Measurements from ENCODE around the gene LIN28A. TPM values are rescaled to one million over a fixed set of nuclear protein-coding genes. Genes with fewer than 3 reads are reported as not detected.

The LIN28A gene
- total and polyA plus RNA-seq, 4 donors: not detected

- DNase-seq (ENCODE audit: low spot score): no peak
- no peaks in the 10 kb centered on the region for H3K36me3 ChIP-seq (ENCODE audit: control insufficient read depth in 4 of 4, insufficient read depth in 3 of 4, low read depth in 1 of 4, low read length in 3 of 4)
- H3K27me3 ChIP-seq (ENCODE audit: control insufficient read depth in 4 of 4, insufficient read depth in 4 of 4, low read length in 3 of 4): no peaks in the 10 kb centered on the region
- no peaks in the 10 kb centered on the region for H3K9me3 ChIP-seq (ENCODE audit: control insufficient read depth in 4 of 4, low read length in 3 of 4)
- WGBS: 91% methylated on average over 4 of the region's 4 CpGs
- H3K27ac ChIP-seq (ENCODE audit: low read depth in 1 of 2, low read length in 2 of 2): no peak overlapping the region
- no peak overlapping the region for H3K9ac ChIP-seq (ENCODE audit: low read depth in 1 of 2, low read length in 2 of 2)
- H3K4me1 ChIP-seq (ENCODE audit: control insufficient read depth in 4 of 4, insufficient read depth in 4 of 4, low read length in 3 of 4): no peaks in the 10 kb centered on the region
- TF ChIP-seq RAD21 (IDR thresholded peaks at IDR 0.05) (no peak), YY1 (IDR thresholded peaks at IDR 0.05) (no peak), MAX (IDR thresholded peaks at IDR 0.05) (no peak), EGR1 (IDR thresholded peaks at IDR 0.05; ENCODE audit: low read depth in 2 of 2) (no peak), FOXA1 (IDR thresholded peaks at IDR 0.05) (no peak)
- no peak overlapping the region for H3K4me3 ChIP-seq (ENCODE audit: low read depth in 1 of 3, low read length in 3 of 3)
Observed at GRCh38 chr1:26376050-26376449, 34.6 kb upstream of the LIN28A start.

GRCh38 chr1:26378088-26378878, 32.3 kb upstream of the LIN28A start:
- H3K4me1 ChIP-seq (ENCODE audit: control insufficient read depth in 4 of 4, insufficient read depth in 4 of 4, low read length in 3 of 4): no peaks in the 10 kb centered on the region
- H3K4me3 ChIP-seq (ENCODE audit: low read depth in 1 of 3, low read length in 3 of 3): no peak overlapping the region
- TF ChIP-seq RAD21 (IDR thresholded peaks at IDR 0.05): no peak
- no peak for TF ChIP-seq MAX (IDR thresholded peaks at IDR 0.05)
- TF ChIP-seq GABPA (IDR thresholded peaks at IDR 0.05 in 1 of 2, conservative IDR thresholded peaks at IDR 0.05 in 1 of 2): no peak
- no peak for TF ChIP-seq EGR1 (IDR thresholded peaks at IDR 0.05; ENCODE audit: low read depth in 2 of 2)
- no peak for TF ChIP-seq FOXA2 (IDR thresholded peaks at IDR 0.05)
- no peak for TF ChIP-seq NR2F2 (IDR thresholded peaks at IDR 0.05)
- TF ChIP-seq YY1 (IDR thresholded peaks at IDR 0.05): no peak
- TF ChIP-seq RXRA (IDR thresholded peaks at IDR 0.05): no peak
- no peak for TF ChIP-seq SP1 (IDR thresholded peaks at IDR 0.05)
- TF ChIP-seq ATF3 (IDR thresholded peaks at IDR 0.05): no peak
- TF ChIP-seq FOXA1 (IDR thresholded peaks at IDR 0.05): no peak
- no peak for TF ChIP-seq HNF4A (conservative IDR thresholded peaks at IDR 0.05)
- no peaks in the 10 kb centered on the region for H3K9me3 ChIP-seq (ENCODE audit: control insufficient read depth in 4 of 4, low read length in 3 of 4)
- DNase-seq (ENCODE audit: low spot score): peak; percentile 77
- WGBS: 67% methylated on average over 5 of the region's 5 CpGs
- no peaks in the 10 kb centered on the region for H3K36me3 ChIP-seq (ENCODE audit: control insufficient read depth in 4 of 4, insufficient read depth in 3 of 4, low read depth in 1 of 4, low read length in 3 of 4)
- no peak overlapping the region for H3K27ac ChIP-seq (ENCODE audit: low read depth in 1 of 2, low read length in 2 of 2)
- no peak overlapping the region for H3K9ac ChIP-seq (ENCODE audit: low read depth in 1 of 2, low read length in 2 of 2)
- no peaks in the 10 kb centered on the region for H3K27me3 ChIP-seq (ENCODE audit: control insufficient read depth in 4 of 4, insufficient read depth in 4 of 4, low read length in 3 of 4)

- Histone ChIP-seq H3K27ac (ENCODE audit: low read depth in 1 of 2, low read length in 2 of 2) (no peak overlapping the region), H3K4me3 (ENCODE audit: low read depth in 1 of 3, low read length in 3 of 3) (no peak overlapping the region), H3K9ac (ENCODE audit: low read depth in 1 of 2, low read length in 2 of 2) (no peak overlapping the region), H3K9me3 (ENCODE audit: control insufficient read depth in 4 of 4, low read length in 3 of 4) (no peaks in the 10 kb centered on the region), H3K27me3 (ENCODE audit: control insufficient read depth in 4 of 4, insufficient read depth in 4 of 4, low read length in 3 of 4) (no peaks in the 10 kb centered on the region), H3K36me3 (ENCODE audit: control insufficient read depth in 4 of 4, insufficient read depth in 3 of 4, low read depth in 1 of 4, low read length in 3 of 4) (no peaks in the 10 kb centered on the region), H3K4me1 (ENCODE audit: control insufficient read depth in 4 of 4, insufficient read depth in 4 of 4, low read length in 3 of 4) (no peaks in the 10 kb centered on the region)
- WGBS: 91% methylated on average over 3 of the region's 3 CpGs
- no peak for TF ChIP-seq RAD21 (IDR thresholded peaks at IDR 0.05)
- TF ChIP-seq JUND (IDR thresholded peaks at IDR 0.05): no peak
- TF ChIP-seq REST (IDR thresholded peaks at IDR 0.05): no peak
- no peak for TF ChIP-seq ATF3 (IDR thresholded peaks at IDR 0.05)
- no peak for TF ChIP-seq EGR1 (IDR thresholded peaks at IDR 0.05; ENCODE audit: low read depth in 2 of 2)
- TF ChIP-seq FOXA1 (IDR thresholded peaks at IDR 0.05): no peak
- TF ChIP-seq NR2F2 (IDR thresholded peaks at IDR 0.05): no peak
- no peak for TF ChIP-seq TAF1 (conservative IDR thresholded peaks at IDR 0.05)
- no peak for TF ChIP-seq YY1 (IDR thresholded peaks at IDR 0.05)
- TF ChIP-seq ZBTB33 (IDR thresholded peaks at IDR 0.05): no peak
- TF ChIP-seq CTCF (IDR thresholded peaks at IDR 0.05; ENCODE audit: low read depth, low read length, missing input control): no peak
- TF ChIP-seq HNF4G (IDR thresholded peaks at IDR 0.05): no peak
- no peak for TF ChIP-seq FOXA2 (IDR thresholded peaks at IDR 0.05)
- TF ChIP-seq HNF4A (conservative IDR thresholded peaks at IDR 0.05): no peak
- no peak for TF ChIP-seq SP1 (IDR thresholded peaks at IDR 0.05)
- DNase-seq (ENCODE audit: low spot score): no peak
Observed at GRCh38 chr1:26378879-26379251, 31.8 kb upstream of the LIN28A start.

All from liver (tissue), 9 donors.